B cell (primary cell): ENCODE measurements around the gene SYT2. TPM values are rescaled to one million over a fixed set of nuclear protein-coding genes. Genes with fewer than 3 reads are reported as not detected.
"Not testable (repeated sequence)": the region's sequence is repeated elsewhere in the genome, so short reads cannot be mapped to it uniquely, and the experiment has no call there.

ENCODE experiments used
- ATAC-seq: fragments of 200-7000 bp; cut with Tn5 transposase; one replicate; pipeline ENCODE4 v1.10.0; 2021; ENCODE audit warnings: low read depth, mild to moderate bottlenecking, moderate number of reproducible peaks, moderate library complexity
- CTCF ChIA-PET: fragments of 350-600 bp; sonication (Branson Sonifier 250); formaldehyde crosslinking; loops from one replicate; lab custom pipeline; 2021; ENCODE audit warnings: antibody characterized with exemption, inconsistent platforms; lab: Charles Lee
- POLR2A ChIA-PET: fragments of 350-600 bp; sonication (Branson Sonifier 250); formaldehyde crosslinking; loops from one replicate; lab custom pipeline; 2021; ENCODE audit warnings: antibody characterized with exemption; lab: Charles Lee
- DNase-seq: peaks from one replicate; pipeline ENCODE4 v3.0.0; 2013
- H2AFZ ChIP-seq: 2 replicates; pipeline ENCODE4 v1.6.1; 2012; ENCODE audit warnings: mild to moderate bottlenecking, low read depth, low read length; ENCODE audit not compliant: insufficient read depth, poor library complexity, severe bottlenecking
- H3K27ac ChIP-seq, 2 donors: 1 replicate in 1 of 2; 2 replicates in 1 of 2; pipeline ENCODE4 v1.5.1; 2012 to 2013; ENCODE audit warnings: low read length in 2 of 2, mild to moderate bottlenecking in 2 of 2, moderate library complexity in 1 of 2
- H3K27me3 ChIP-seq, 4 experiments: fragments of 200-600 bp in 1 of 4; sonication (generic) in 1 of 4; replicated peaks in 1 of 4; 1 replicate in 2 of 4; 2 replicates in 2 of 4; pipeline versions ENCODE4 v1.6.1 to v1.7.0; 2013 to 2016; ENCODE audit warnings: low read length in 3 of 4, mild to moderate bottlenecking in 2 of 4, mixed read lengths in 1 of 4, moderate library complexity in 1 of 4; ENCODE audit not compliant: insufficient read depth in 4 of 4, control insufficient read depth in 3 of 4; ENCODE audit errors: control extremely low read depth in 1 of 4
- H3K36me3 ChIP-seq, 2 experiments: replicated peaks in 1 of 2; 1 replicate in 1 of 2; 2 replicates in 1 of 2; pipeline versions ENCODE4 v1.6.1 to v1.7.1; 2013; ENCODE audit warnings: low read length in 1 of 2; ENCODE audit not compliant: insufficient read depth in 2 of 2, control insufficient read depth in 1 of 2; ENCODE audit errors: control extremely low read depth in 1 of 2, extremely low read depth in 1 of 2
- H3K4me1 ChIP-seq, 2 donors: fragments of 200-600 bp in 1 of 2; sonication (generic) in 1 of 2; 1 replicate in 1 of 2; 2 replicates in 1 of 2; pipeline versions ENCODE4 v1.5.1 to v1.6.1; 2013 to 2017; ENCODE audit warnings: low read length in 2 of 2; ENCODE audit not compliant: control insufficient read depth in 2 of 2, insufficient read depth in 2 of 2
- H3K4me2 ChIP-seq: replicated peaks from 2 replicates; pipeline ENCODE3; 2012; ENCODE audit warnings: mild to moderate bottlenecking, low read depth, low read length; ENCODE audit not compliant: poor library complexity, severe bottlenecking
- H3K4me3 ChIP-seq, 5 experiments: fragments of 200-600 bp in 1 of 5; sonication (generic) in 1 of 5; 1 replicate in 3 of 5; 2 replicates in 2 of 5; pipeline versions ENCODE4 v1.5.1 to v1.7.0; 2011 to 2016; ENCODE audit warnings: low read length in 4 of 5, mild to moderate bottlenecking in 4 of 5, low read depth in 2 of 5, control low read depth in 1 of 5, moderate library complexity in 1 of 5; ENCODE audit not compliant: insufficient read depth in 1 of 5; ENCODE audit errors: control extremely low read depth in 1 of 5, extremely low read depth in 1 of 5
- H3K79me2 ChIP-seq: fragments of 200-600 bp; sonication (generic); one replicate; pipeline ENCODE4 v1.6.0; 2016; ENCODE audit warnings: low read length; ENCODE audit not compliant: control insufficient read depth, insufficient read depth
- H3K9ac ChIP-seq: fragments of 200-600 bp; sonication (generic); 2 replicates; pipeline ENCODE4 v1.6.1; 2017; ENCODE audit warnings: mild to moderate bottlenecking, low read length, moderate library complexity
- H3K9me3 ChIP-seq, 3 donors: one replicate each; pipeline versions ENCODE4 v1.6.1 to v1.7.1; 2013; ENCODE audit warnings: low read length in 2 of 3; ENCODE audit not compliant: control insufficient read depth in 2 of 3, insufficient read depth in 1 of 3; ENCODE audit errors: control extremely low read depth in 1 of 3
- H4K20me1 ChIP-seq: 2 replicates; pipeline ENCODE4 v1.6.0; 2012; ENCODE audit warnings: mild to moderate bottlenecking, low read length; ENCODE audit not compliant: insufficient read depth, control insufficient read depth, poor library complexity, severe bottlenecking
- H3K27ac Mint-ChIP-seq: one replicate; pipeline ENCODE4 v1.8.0; 2021; ENCODE audit warnings: mixed read lengths
- H3K27me3 Mint-ChIP-seq: one replicate; pipeline ENCODE4 v1.8.0; 2021; ENCODE audit warnings: mixed read lengths
- H3K4me1 Mint-ChIP-seq: one replicate; pipeline ENCODE4 v1.8.0; 2021; ENCODE audit warnings: mixed read lengths
- H3K4me3 Mint-ChIP-seq: one replicate; pipeline ENCODE4 v1.8.0; 2021; ENCODE audit warnings: mixed read lengths
- H3K9me3 Mint-ChIP-seq: one replicate; pipeline ENCODE4 v1.8.0; 2022; ENCODE audit warnings: mixed read lengths; ENCODE audit not compliant: insufficient read depth
- EZH2 ChIP-seq: IDR thresholded peaks from 2 replicates; pipeline ENCODE4 v1.6.1; 2012; ENCODE audit warnings: borderline replicate concordance, low read depth, mild to moderate bottlenecking, moderate library complexity, low read length; ENCODE audit not compliant: insufficient read depth, poor library complexity, severe bottlenecking
- WGBS: methylation state at CpG from one replicate; pipeline ENCODE4 v1.1.5; 2013; ENCODE audit warnings: missing lambda C conversion rate; ENCODE audit not compliant: insufficient coverage; 5-methylcytosine and 5-hydroxymethylcytosine counted together
- intact Hi-C: fragments of 100-400 bp; cut with micrococcal nuclease; formaldehyde crosslinking; loops from one replicate; pipeline ENCODE4 v1.10.0; 2022
- polyA plus RNA-seq: library from polyadenylated mRNA; depleted of rRNA; stranded (reverse); fragments of >200 nt; gene quantifications from 2 replicates; pipeline ENCODE4 v1.2.3, GENCODE V29; 2012
- total RNA-seq, 2 donors: library from RNA; stranded (reverse); fragments of 120-200 nt in 1 of 2; gene quantifications; 1 replicate in 1 of 2; 2 replicates in 1 of 2; pipeline versions ENCODE4 v1.2.3 to v1.2.4, GENCODE V29; 2013 to 2022
- TF ChIP-seq, protein P1 (sequence below): fragments of 200-600 bp; IDR thresholded peaks from one replicate; pipeline ENCODE4 v1.8.0; 2022; ENCODE audit warnings: antibody characterized with exemption, mild to moderate bottlenecking

SYT2 gene
- total and polyA plus RNA-seq, 2 donors (not counting 1 experiment from before 2014, with no cell fraction given): not detected

DNA sequence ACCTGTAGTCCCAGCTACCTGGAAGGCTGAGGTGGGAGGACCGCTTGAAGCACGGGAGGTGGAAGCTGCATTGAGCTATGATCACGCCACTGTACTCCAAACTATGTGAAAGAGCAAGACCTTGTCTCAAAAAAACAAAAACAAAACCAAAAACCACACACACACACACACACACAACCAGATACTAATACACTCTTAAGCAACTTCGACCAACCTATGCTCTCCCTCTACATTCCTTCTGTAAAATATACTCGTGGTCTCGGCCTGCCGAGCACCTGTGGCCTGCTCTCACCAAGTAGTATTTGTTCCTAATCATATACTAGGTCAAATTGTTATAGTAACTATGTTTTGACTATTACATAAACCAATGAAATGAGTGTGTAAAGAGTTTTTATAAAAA, 13.5 kb upstream of the SYT2 start:
- no peaks in the 10 kb centered on the region for H3K79me2 ChIP-seq
- ChIA-PET CTCF (interaction anchor here (1.4 kb wide), 1 partner anchor 258 kb away, joined by 3 read pairs; no protein-coding TSS in a partner anchor), POLR2A (no interaction called here)

DNA sequence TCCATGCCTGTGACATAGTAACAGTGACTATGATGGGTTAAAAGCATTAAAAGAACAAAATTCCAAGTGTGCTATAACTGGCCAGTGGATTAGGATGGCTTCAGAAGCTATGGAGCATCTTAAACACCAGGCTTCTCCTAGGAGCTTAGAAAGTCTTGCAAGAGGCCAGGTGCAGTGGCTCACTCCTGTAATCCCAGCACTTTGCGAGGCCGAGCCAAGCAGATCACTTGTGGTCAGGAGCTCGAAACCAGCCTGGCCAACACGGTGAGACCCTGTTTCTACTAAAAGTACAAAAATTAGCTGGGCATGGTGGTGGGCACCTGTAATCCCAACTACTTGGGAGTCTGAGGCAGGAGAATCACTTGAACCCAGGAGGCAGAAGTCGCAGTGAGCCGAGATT, 12.8 kb upstream of the SYT2 start:
- H3K27ac ChIP-seq, H3K4me1 ChIP-seq, DNase-seq, H3K4me2 ChIP-seq, H3K9me3 ChIP-seq, H3K4me1 Mint-ChIP-seq, H3K79me2 ChIP-seq, H3K9ac ChIP-seq, H3K9me3 Mint-ChIP-seq, intact Hi-C loops, ATAC-seq, H3K27me3 ChIP-seq, H3K4me3 Mint-ChIP-seq, H3K4me3 ChIP-seq, H4K20me1 ChIP-seq, H2AFZ ChIP-seq, H3K27ac Mint-ChIP-seq, POLR2A ChIA-PET, H3K27me3 Mint-ChIP-seq: not testable (repeated sequence)
- 92% methylated on average over 4 of the region's 6 CpGs for WGBS
- peaks cover 8 to 17% of the 10 kb centered on the region in 2 experiments for H3K36me3 ChIP-seq
- CTCF ChIA-PET: interaction anchor here (1.2 to 1.4 kb wide), 2 partner anchors 257 to 287 kb away, joined by 3 read pairs; no protein-coding TSS in a partner anchor

More for the DNA sequence above, 13.5 kb upstream of the SYT2 start:
- Histone ChIP-seq H3K27ac (no peak overlapping the region), H3K4me3 (no peak overlapping the region), H2AFZ (no peak overlapping the region), H3K9me3 (no peaks in the 10 kb centered on the region), H3K27me3 (peaks cover 0 to 3% (median under 1%) of the 10 kb centered on the region in 4 experiments), H3K9ac (no peak overlapping the region), H3K4me1 (peaks cover 0 to 8% of the 10 kb centered on the region in 2 donors), H3K36me3 (peaks cover 9 to 23% of the 10 kb centered on the region in 2 experiments), H3K4me2 (no peak overlapping the region), H4K20me1 (no peaks in the 10 kb centered on the region)
- ATAC-seq (no peak), DNase-seq (no peak)
- TF ChIP-seq, protein P1, sequence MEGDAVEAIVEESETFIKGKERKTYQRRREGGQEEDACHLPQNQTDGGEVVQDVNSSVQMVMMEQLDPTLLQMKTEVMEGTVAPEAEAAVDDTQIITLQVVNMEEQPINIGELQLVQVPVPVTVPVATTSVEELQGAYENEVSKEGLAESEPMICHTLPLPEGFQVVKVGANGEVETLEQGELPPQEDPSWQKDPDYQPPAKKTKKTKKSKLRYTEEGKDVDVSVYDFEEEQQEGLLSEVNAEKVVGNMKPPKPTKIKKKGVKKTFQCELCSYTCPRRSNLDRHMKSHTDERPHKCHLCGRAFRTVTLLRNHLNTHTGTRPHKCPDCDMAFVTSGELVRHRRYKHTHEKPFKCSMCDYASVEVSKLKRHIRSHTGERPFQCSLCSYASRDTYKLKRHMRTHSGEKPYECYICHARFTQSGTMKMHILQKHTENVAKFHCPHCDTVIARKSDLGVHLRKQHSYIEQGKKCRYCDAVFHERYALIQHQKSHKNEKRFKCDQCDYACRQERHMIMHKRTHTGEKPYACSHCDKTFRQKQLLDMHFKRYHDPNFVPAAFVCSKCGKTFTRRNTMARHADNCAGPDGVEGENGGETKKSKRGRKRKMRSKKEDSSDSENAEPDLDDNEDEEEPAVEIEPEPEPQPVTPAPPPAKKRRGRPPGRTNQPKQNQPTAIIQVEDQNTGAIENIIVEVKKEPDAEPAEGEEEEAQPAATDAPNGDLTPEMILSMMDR: no peak
- TF ChIP-seq EZH2: no peak
- Mint-ChIP-seq H3K27me3 (peaks cover 3% of the 10 kb centered on the region), H3K4me1 (peaks cover 9% of the 10 kb centered on the region), H3K9me3 (no peaks in the 10 kb centered on the region), H3K27ac (no peak overlapping the region), H3K4me3 (no peak overlapping the region)
- intact Hi-C loops: no loop called here
- WGBS: 100% methylated on average over 3 of the region's 7 CpGs
